SHP77 (cell line): ENCODE measurements around the gene STARD8.
"Not testable (repeated sequence)": the region's sequence is repeated elsewhere in the genome, so short reads cannot be mapped to it uniquely, and the experiment has no call there.

Experiments used
- DNase-seq, 2 experiments: peaks; one replicate each; lab custom pipeline; 2025; lab: John Stamatoyannopoulos, UW

STARD8 gene

DNA sequence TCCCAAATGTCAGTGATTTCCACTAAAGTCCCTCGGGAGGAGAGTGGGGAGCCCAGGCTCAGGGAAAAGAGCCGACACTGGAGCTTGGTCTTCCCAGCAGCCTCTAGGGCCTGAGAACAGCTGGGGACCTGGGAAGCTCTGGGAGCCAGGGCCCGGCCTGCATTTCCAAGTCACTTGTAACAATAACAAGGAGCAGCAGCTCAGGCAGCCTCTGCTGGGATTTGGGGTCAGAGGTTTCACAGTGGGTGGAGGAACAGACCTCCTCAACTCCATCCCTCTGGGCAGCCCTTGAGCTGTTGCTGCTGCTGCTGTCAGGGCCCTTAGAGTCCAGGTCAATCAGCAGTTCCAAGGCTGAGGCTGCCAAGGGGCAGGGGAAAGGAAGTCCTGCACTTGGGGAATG lies 11.1 kb downstream of the STARD8 start:
- no peak for DNase-seq

DNA sequence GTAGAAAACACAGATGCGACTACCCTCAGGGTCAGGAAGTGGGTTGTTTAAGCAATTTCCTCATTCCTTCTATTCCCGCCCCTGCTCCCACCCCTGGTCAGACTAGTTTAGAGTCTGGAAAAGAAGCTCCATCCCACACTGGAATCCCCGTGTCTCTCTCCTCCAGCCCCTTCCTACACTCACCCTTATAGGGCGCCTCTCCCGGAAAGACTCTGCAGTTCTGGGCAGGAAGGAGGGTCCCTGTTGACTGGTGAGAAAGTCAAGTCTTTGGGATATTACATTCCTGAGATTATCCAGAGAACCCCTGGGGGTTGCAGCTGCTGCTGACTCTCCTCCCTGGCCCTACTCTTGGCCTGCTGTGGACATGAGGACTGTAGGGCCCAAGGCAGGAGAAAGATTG lies 11.9 kb downstream of the STARD8 start:
- no peak for DNase-seq

DNA sequence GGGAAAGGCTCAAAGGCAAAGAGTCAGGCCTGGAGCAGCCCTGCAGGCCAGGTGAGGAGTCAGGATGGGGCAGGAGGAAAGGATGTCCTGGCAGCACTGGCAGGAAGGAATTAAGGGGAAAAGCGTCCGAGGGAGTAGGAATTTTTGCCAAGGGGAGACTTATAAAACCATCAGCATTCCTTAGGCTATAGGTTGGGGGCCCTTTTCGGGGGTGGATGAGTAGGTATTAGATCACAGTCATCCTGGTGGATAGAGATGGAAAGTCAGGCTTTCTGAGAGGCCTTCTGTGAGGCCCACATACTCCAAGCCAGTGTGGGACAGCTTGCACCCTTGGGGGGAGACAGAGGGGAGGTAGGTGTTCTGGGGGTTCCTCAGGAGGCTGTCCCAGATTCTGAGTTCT lies 12.3 kb downstream of the STARD8 start:
- no peak for DNase-seq

DNA sequence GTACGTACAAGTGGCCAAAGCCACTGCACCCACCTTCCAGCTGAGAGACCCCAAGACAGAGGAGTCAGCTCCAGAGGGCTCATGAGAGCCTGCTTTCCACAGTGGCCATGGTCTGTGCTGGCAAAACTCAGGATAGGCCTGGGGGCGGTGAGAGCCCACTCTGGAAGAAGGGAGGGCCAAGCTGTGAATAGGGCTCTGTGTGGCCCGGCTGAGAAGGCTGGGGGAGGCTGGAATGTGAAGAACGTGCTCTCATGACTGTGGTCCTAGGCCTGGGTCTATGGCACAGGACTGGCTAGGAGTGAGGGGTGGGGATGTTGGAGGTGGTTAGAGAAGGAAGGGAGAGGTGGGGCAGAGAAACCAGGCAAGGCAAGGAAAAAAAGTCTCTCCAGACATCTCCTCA lies 13.3 kb downstream of the STARD8 start:
- no peak for DNase-seq

DNA sequence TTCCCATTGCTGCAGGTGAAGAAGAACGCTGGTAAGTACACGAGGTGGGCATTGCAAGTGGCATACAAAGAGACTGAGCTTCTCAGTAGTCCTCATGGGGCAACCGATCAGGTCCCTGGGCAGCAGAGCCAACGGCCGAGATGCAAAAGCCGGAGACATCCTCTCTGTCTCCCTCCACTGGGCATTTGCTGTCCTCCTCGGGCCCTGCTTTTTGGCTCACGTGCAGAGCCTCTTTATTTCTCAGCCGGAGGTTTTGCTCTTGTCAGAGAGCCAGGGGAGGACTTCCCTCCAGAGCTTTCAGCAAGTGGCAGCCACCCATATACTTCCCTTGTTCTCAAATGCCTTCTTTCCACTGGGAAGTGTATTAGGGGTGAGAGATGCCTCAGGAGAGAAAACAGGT lies 18.0 kb downstream of the STARD8 start:
- DNase-seq = no peak

DNA sequence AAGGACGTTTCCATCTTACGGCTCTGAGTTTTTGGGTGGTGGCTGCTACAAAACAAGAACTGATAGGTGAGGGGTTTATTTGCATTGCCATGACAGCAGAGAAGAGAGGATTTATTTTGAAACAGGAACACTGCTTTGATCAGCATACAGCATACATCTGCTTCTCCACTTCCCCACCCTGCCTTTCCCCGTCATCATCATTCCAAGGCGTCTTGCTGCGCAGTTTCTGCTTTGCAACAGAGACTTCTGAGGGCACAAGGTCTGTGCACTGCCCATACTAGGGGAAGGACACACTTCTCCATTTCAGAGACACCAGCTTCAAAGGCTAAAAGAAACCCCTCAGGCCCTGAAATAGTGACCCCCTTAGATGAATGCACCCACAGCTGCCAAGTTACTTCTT lies 19.1 kb downstream of the STARD8 start:
- DNase-seq = no peak

DNA sequence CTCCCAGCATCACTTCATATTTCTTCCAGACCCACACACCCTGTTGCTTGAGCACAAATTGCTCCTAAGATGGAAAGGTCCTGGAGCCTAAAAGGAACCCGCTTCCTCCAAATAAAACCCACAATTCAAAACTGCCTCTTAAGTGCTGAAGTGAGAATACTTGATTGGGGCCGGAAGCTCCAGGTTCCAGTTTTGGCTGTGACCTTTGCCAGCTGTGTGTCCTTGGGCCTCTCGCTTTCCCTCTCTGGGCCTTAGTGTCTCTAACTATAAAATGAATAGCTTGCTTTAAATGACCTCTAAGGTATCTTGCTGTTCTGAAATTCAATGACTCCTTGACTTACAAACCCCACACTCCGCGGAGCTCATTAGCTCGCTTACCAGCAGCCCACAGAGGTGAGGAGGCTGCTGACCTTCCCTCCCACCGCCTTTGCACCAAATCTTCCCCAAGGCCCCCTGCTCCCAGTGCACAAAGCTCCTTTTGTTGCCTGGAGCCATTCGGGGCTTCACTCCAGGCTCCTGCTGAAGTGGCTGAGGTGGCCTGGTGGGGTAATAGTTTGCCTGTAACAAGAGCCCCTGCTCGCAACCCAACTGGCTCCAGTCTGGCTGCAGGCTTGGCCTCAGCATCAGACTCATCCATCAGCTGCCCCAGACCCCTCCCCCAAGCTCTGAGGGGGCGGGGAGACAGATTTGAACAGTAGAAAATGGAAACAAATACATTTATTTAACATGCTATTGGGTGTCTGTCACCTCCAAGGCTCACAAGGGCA lies 21.8 kb downstream of the STARD8 start:
- no peak for DNase-seq

DNA sequence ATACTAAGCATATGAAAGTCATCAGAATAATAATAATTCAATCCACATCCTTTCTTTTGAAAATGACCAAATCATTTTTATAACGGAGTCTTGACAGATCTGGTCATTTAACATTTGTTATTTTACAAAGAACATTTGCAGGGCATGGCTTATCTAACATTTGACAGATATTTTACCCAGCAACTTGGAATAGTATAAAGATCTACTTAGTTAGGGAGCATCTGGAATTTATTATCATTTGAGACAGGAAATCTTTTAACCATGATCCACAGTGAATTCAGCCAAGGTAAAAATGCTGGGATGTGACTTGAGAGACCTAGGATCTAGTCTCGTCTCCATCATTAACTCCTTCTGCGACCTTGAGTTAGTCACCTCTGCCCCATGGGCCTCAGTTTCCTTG lies 22.4 kb downstream of the STARD8 start:
- DNase-seq = no peak

DNA sequence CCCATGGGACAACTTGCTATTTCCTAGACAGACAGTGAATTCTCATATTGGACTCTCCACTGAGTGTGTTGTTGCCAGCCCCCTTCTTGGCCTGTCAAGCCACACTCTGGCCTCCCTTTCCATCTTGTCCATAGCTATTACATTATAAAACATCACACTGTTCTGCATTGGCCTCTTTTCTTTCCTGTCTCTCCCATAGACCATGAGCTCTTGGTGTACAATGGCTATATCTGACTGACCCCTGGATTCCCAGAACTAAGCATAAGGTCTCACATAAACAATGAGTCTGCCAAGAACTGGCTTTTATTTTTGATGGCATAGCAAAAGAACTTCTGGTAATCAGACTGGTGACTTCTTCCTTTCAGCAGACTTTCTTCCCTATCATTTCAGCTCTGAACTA lies 23.8 kb downstream of the STARD8 start:
- DNase-seq = no peak

DNA sequence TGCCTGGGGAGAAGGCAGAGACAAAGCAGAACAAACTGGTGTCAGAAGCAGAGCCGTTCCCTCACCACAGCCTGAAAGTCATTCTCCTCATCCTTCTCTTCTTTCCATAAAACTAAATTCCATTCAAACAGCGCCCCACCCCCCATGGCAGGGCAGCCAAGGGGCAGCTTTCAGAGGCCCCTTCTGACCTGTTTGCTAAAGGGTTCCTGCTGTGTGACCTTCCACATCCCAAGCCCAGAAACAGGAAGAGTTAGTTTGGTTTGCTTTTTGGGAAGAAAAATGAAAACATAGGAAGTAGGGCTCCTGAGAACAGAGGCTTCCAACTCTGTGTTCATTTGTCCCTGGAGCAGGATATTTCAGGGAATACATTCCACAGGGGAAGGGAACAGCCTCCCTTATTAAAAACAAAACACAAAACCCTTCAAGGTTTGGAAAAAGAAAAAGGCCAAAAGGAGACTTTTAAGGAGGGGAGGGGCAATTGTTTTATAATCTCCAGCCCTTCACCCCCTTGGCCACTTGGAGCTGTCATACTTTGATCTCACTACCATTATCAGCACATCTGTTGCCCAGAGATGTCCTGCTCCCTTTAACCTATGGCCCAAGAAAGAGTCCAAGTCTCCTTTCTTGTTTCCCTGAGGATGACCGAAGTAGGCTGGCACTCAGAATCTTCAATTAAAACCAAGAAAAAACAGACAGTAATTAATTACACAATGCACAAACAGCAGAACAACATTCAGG lies 25.3 kb downstream of the STARD8 start:
- no peak for DNase-seq

DNA sequence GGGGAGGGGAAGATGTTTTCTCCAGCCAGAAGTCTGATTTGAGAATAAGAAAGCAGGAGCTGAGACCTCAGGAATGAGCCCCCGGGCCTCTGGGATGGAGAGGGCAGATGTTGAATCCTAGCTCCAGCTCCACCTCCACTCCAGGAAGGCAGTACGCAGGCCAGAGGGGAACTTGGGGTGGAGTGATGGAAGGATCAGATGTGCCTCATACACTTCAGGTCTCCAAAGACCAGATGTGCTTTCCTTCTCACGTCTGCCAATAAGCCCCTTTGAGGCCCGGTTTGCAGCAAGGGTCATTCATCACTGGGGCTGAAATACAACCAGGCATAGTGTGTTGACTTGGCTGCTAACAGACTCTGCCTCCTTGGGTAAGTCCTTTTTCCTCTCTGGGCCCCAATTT lies 28.1 kb downstream of the STARD8 start:
- DNase-seq = no peak

DNA sequence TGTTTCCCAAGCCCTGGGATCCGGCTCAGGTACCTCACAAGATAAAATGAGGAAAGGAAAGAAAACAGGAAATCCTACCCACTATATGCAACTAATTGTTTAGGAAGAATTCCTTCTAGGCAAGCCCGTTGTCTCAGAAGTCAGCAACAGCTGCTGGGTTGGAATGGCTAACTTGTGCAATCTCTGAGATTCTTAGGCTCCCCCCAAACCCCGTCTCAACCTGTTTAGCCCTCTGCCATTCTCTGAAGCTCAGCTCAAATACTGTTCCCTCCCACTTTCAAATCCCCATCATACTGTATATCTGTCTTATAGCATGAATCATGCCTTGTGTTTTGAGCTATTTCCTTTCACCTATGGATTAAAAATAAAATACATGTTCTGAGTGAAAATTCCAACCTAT lies 28.9 kb downstream of the STARD8 start:
- no peak for DNase-seq

DNA sequence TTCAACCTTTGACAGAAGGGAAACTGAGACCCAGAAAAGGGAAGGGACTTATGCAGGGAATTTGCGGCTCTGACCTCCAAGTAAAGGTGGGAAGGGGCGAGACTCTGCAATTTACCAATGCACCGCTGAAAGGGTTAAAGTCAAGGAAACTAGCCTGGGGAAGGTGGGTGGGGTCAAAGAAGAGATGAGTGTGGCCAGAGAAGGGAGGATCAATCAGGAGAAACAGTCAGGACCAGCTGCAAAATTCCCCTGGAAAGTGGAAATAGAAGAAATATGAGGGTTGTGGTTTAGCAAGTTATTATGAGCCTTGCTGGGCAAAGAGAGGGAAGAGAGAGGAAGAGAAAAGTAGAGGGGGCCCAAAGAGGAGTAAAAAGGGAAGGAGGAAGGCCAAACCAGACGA lies 30.5 kb downstream of the STARD8 start:
- no peak for DNase-seq

DNA sequence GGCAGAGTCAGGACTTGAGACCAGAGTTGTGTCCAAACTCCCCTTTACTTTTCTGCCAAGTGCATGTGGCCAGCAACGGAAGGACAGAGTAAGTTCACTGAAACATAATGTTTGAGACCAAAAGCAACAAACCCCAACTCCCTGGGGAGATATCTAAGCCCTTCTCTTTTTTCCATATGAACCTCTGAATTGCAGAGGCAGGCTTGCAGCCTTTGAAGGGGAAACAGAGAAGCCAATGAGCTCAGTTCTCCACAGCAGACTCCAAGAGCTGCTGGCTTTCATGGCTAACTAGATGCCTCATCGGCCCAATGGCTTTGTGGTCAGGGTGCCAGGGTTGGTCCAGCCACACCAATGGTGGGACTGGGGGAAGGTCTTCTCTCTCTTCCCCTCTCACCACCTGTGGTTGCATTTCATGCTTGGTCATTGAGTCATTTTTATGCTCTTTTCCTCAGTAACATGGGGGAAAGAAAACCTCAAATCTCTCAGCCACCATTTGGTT lies 34.0 kb downstream of the STARD8 start:
- DNase-seq = no peak

DNA sequence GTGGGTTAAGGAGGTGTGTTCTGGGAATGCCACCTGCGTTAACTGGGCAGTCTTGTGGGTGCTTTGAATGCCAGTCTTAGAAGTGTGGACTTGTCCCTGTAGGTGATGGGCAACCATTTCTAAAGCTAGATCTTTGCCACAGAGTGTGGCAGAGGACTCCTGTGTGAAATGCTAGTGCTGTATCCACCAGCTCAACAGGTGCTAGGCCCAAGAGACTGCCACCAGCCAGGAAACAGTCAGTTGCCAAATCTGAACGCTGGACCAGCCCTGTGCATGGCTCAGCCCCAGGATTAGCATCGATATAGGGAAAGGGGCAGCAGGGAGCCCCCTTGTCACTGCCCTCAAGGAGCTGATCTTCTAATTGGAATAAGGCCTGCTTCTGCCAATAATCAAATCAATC lies 35.3 kb downstream of the STARD8 start:
- DNase-seq = no peak

DNA sequence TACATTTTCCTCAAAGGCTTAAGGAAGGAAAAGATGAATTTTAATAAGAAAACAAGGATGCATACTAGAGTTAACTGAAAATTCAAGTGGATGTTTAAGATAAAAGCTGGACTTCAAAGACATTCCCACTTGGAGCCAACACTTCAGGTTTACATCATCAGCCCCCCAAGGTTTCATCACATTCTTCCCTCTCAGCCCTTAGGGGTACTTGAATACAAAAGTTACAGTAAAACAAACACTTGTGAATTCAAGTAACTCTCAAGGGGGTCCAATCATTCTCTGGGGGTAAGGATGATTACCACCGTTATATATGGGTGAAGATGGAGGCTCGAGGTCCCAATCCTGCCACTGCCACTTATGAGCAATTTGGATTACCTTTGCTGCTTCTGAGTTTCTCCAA lies 36.1 kb downstream of the STARD8 start:
- no peak for DNase-seq

DNA sequence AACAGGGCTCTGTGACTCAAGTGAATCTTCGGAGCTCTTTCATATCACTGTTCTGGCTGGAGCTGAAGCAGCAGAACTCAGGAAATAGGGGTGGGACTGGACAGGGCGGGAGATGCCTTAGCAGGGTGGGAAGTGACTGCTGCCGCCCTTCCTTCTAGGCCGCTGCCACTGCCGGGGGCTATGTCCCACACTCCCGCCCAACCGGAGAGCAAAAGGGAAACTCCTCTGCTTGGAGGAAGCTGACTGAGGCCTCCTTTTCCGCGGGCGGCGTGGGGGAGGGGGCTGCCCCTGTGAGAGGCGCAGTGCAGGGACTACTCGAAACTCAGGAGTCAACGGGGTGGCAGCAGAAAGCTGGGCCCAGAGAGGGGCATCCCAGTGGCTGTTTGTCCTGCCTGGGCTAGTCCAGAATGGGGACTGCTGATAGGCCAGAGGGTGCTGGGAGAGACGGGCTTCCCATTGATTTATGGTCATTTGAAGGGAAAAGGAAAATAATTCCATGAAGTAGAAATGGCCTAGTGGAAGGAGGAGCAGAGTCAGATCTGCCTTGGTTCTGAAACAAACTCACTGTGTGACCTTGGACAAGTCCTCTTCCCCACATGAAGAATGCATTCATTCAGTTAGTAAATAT lies 36.9 kb downstream of the STARD8 start:
- no peak for DNase-seq

DNA sequence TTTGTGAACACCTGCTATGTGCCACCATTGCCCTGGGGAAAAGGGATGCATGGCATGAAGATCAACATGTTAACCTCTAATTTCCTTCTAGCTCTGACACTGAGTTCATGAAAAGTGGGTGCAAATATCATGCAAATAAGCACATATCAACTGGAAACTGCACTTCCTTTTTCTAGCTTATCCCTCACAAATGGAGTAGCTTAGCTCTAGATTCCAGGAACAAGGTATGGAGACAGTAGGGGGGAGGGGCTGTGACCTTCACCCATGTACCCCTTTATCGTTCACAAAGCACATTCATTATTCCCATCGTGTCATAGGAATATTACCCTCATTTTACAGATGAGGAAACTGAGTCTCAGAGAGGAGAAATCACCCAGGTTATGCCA lies 37.4 kb downstream of the STARD8 start:
- no peak for DNase-seq

DNA sequence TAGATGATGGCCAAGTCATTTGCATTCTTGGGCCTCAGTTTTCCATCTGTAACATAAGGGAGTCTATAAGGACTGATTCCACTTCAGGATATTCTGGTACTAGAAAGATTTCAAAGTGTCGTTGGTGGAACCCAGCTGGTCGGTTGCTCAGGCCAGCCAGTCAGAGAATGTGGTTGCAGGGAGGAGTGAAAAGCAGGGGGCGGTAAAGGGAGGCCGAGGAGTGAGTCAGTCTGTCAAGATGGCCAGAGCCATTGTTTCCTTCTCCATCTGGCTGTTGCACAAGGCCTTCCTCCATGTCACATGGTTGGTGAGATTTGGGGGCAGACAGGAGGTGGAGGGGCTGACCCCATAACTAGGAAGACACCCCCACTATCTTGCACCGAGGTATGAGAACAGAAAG lies 38.2 kb downstream of the STARD8 start:
- no peak for DNase-seq

DNA sequence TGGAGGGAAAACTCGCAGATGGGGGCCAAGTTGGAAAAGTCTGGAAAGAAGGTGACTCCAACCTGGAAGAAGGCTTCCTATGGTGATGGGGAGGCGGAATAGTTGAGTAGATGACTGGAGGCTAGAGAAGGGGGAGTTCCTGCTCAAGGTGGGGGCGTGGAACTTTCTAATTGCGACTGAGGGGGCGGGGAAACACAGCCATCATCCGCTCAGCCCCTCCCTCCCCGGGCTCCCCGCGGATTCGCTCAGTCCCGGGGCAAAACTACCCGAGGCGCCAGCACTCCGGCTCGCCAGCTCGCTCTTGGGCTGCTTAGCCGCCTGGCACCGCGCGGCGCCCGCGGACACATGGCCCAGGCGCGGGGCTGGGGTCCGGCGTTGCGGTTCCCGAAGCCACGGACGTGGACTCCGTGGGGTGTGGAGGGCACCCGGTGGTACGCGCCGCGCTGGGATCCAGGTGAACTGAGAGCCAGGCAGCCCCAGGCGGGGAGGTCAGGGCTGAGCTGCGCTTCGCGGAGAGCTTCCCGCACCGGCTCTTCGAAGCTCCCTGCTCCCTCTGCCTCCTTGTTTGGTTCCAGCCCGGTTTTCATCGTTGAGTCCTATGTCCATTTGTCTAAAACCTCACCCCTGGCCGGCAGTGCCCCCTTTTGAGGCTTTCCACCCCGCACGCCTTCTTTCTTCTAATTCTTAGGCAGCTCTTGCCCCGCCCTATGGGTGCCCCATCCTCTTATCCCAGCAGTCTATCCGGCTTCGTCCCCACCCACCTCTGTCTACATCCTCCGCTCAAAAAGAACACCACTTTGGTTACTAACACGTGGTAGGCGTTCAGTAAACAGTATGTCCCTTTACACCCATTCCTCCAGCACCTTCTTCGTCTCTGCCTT lies 38.9 kb downstream of the STARD8 start:
- no peak for DNase-seq

DNA sequence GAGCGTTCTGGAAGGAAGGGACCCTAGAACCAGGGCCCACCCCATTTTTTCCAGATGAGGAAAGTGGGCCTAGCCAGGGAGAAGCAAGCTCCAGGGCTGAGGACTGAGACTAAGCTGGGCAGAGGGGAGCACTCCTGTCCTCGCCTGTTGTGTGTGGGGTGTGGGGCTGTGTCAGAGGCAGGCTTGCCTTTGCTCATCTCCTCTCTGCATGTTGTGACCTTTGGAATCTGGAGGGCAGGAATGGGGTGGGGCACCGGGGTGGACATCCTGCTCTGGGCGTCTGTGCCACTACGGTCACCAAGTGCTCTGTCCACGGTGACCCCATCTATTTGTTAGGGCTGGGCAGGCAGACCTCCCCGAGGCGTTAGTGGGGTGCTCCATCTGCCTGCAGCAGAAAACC lies 41.5 kb downstream of the STARD8 start:
- not testable (repeated sequence) for DNase-seq

DNA sequence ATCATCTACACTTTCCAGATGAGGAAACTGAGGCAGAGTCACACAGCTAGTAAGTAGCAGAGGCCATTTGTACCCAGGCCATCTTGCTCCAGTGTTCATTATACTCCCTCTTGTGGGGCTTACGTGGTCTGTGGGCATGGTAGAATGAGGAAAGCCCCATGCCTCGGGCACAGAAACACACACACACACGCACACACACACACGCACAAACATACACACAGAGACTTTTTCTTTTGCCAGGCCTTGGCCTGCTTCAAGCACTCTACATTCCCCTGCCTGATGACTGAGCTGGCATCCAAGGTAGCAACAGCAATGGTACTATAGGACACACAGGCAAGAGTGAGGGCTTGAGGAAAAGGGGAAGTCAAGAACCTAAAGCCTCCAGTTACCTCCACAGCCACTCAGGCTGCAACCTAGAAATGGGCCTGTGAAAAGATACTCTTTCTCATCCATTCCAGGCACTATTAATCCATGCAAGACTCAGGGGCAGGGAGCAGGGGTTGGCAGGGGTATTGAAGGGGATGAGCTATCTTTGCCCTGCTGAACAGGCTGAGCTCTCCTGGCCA lies 43.6 kb downstream of the STARD8 start:
- no peak for DNase-seq
